Uterus (tissue), 4 donors: ENCODE results near the gene ZNF750. TPM values are rescaled to one million over a fixed set of nuclear protein-coding genes. Genes with fewer than 3 reads are reported as not detected.

Source experiments
- DNase-seq, 2 donors: peaks; one replicate each; pipeline ENCODE4 v3.0.0-alpha.2; 2019 to 2020
- H3K27ac ChIP-seq, 2 donors: fragments of 200-600 bp; sonication (generic); 1 replicate in 1 of 2; 2 replicates in 1 of 2; pipeline ENCODE4 v1.5.1; 2016 to 2018
- H3K27me3 ChIP-seq, 2 donors: fragments of 200-600 bp; sonication (generic); one replicate each; pipeline ENCODE4 v1.5.1; 2018 to 2019; ENCODE audit warnings: control low read depth in 1 of 2
- H3K36me3 ChIP-seq, 2 donors: fragments of 200-600 bp; sonication (generic); one replicate each; pipeline ENCODE4 v1.5.1; 2019; ENCODE audit warnings: control low read depth in 1 of 2
- H3K4me1 ChIP-seq, 2 donors: fragments of 200-600 bp; sonication (generic); one replicate each; pipeline ENCODE4 v1.5.1; 2018 to 2019; ENCODE audit warnings: control low read depth in 1 of 2
- H3K4me3 ChIP-seq, 2 donors: fragments of 200-600 bp; sonication (generic); 1 replicate in 1 of 2; 2 replicates in 1 of 2; pipeline ENCODE4 v1.5.1; 2018 to 2019; ENCODE audit warnings: mild to moderate bottlenecking in 1 of 2
- H3K9me3 ChIP-seq, 2 donors: fragments of 200-600 bp; sonication (generic); one replicate each; pipeline ENCODE4 v1.5.1; 2019; ENCODE audit warnings: control low read depth in 1 of 2
- CTCF ChIP-seq, 4 experiments: fragments of 200-600 bp in 2 of 4; fragments of 450-650 bp in 2 of 4; sonication (generic) in 2 of 4; IDR thresholded peaks; one replicate each; pipeline ENCODE4 v1.5.1; 2016 to 2019; ENCODE audit warnings: antibody characterized with exemption in 4 of 4, mild to moderate bottlenecking in 2 of 4, moderate library complexity in 1 of 4
- POLR2A ChIP-seq, 2 donors: fragments of 450-650 bp; IDR thresholded peaks; one replicate each; pipeline ENCODE4 v1.6.1; 2016; ENCODE audit warnings: antibody characterized with exemption in 2 of 2, mild to moderate bottlenecking in 1 of 2, moderate library complexity in 1 of 2
- intact Hi-C: fragments of 100-400 bp; cut with DNase I; formaldehyde crosslinking; loops from one replicate; pipeline ENCODE4 v1.15.1; 2023; ENCODE audit warnings: low total_unique reads
- total RNA-seq, 4 donors: library from RNA; depleted of rRNA in 3 of 4; stranded (reverse); fragments of >200 nt in 3 of 4; gene quantifications; one replicate each; pipeline versions ENCODE4 v1.1.0 to v1.2.4, GENCODE V29; 2014 to 2023
- donor health status: DM: yes; HTN: yes; CAD: no.

The ZNF750 gene
- total RNA-seq, 4 donors from 2014 or later: under 0.01 to 0.07 TPM; not detected in 2

GRCh38 chr17:82789806-82790205 is 50.0 kb downstream of the ZNF750 start:
- intact Hi-C loops: loop anchor here (10.0 kb wide), 1 partner anchor 95 kb away; no protein-coding TSS in a partner anchor
- Histone ChIP-seq H3K27ac (no peak overlapping the region), H3K4me3 (no peak overlapping the region), H3K9me3 (no peaks in the 10 kb centered on the region), H3K27me3 (no peaks in the 10 kb centered on the region), H3K4me1 (peaks cover 5 to 16% of the 10 kb centered on the region in 2 donors), H3K36me3 (no peaks in the 10 kb centered on the region)
- no peak for DNase-seq
- TF ChIP-seq POLR2A (IDR thresholded peaks at IDR 0.05) (no peak), CTCF (IDR thresholded peaks at IDR 0.05) (no peak)

- no peaks in the 10 kb centered on the region for H3K36me3 ChIP-seq
- no peaks in the 10 kb centered on the region for H3K27me3 ChIP-seq
- no peak for DNase-seq
- H3K9me3 ChIP-seq: no peaks in the 10 kb centered on the region
- intact Hi-C loops: loop anchor here (10.0 kb wide), 1 partner anchor 96 kb away; no protein-coding TSS in a partner anchor
- H3K4me1 ChIP-seq: peaks cover 5 to 9% of the 10 kb centered on the region in 2 donors
- TF ChIP-seq POLR2A (IDR thresholded peaks at IDR 0.05): no peak
- TF ChIP-seq CTCF (IDR thresholded peaks at IDR 0.05): no peak
- H3K27ac ChIP-seq: no peak overlapping the region
- H3K4me3 ChIP-seq: no peak overlapping the region
These were observed 50.7 kb downstream of the ZNF750 start for GRCh38 chr17:82789051-82789592.

- Histone ChIP-seq H3K27ac (no peak overlapping the region), H3K9me3 (no peaks in the 10 kb centered on the region), H3K4me1 (peaks cover 0 to 7% of the 10 kb centered on the region in 2 donors), H3K4me3 (no peak overlapping the region), H3K27me3 (no peaks in the 10 kb centered on the region), H3K36me3 (no peaks in the 10 kb centered on the region)
- intact Hi-C loops: loop anchor here (10.0 kb wide), 1 partner anchor 96 kb away; no protein-coding TSS in a partner anchor
- TF ChIP-seq POLR2A (IDR thresholded peaks at IDR 0.05) (no peak), CTCF (IDR thresholded peaks at IDR 0.05) (no peak)
- no peak for DNase-seq
These were observed 51.4 kb downstream of the ZNF750 start for GRCh38 chr17:82788206-82789001.

GRCh38 chr17:82787081-82787848 is 52.6 kb downstream of the ZNF750 start:
- no peak overlapping the region for H3K27ac ChIP-seq
- H3K9me3 ChIP-seq: no peaks in the 10 kb centered on the region
- TF ChIP-seq POLR2A (IDR thresholded peaks at IDR 0.05): no peak
- no peak for TF ChIP-seq CTCF (IDR thresholded peaks at IDR 0.05)
- no peaks in the 10 kb centered on the region for H3K36me3 ChIP-seq
- no peaks in the 10 kb centered on the region for H3K27me3 ChIP-seq
- H3K4me3 ChIP-seq: no peak overlapping the region
- intact Hi-C loops: loop anchor here (10.0 kb wide), 1 partner anchor 98 kb away; no protein-coding TSS in a partner anchor
- peaks cover 0 to 7% of the 10 kb centered on the region in 2 donors for H3K4me1 ChIP-seq
- peak in 1 of 2 donors; percentile 75 for DNase-seq
